A549 treated with CpdA at 1 μM for 4 hours (cell line): Measurements from ENCODE around the gene SLC6A3. TPM values are rescaled to one million over a fixed set of nuclear protein-coding genes. Genes with fewer than 3 reads are reported as not detected.

Experiments used
- total RNA-seq: library from RNA; stranded (reverse); fragments of 200-300 nt; extraction: Qiagen RNA extraction; gene quantifications from 5 replicates; pipeline ENCODE4 v1.2.3, GENCODE V29; 2022; ENCODE audit warnings: low read depth

Gene SLC6A3
- 0.05 to 0.14 TPM (median 0.08 TPM) in 5 replicates for total RNA-seq

GRCh38 chr5:1445313-1445688 lies at the start of gene SLC6A3:
SLC6A3 (minus strand) TSS chr5:1445440; CDS start chr5:1443197, 2,243 bp downstream.

GRCh38 chr5:1344975-1345838 lies 100.0 kb downstream of the SLC6A3 start, which contains the start of gene CLPTM1L:
CLPTM1L (minus strand) TSS chr5:1345099; CDS start chr5:1344841, 258 bp downstream.

Other genes with a start within 250 kb of the SLC6A3 start
- 0.02 TPM in 1 of 5 replicates, not detected in the others for gene SLC6A19, start 243.8 kb downstream of the SLC6A3 start, total RNA-seq
- gene SLC6A18, start 220.1 kb downstream of the SLC6A3 start, total RNA-seq = not detected in 5 replicates
- 2.2 to 3.5 TPM (median 2.9 TPM) in 5 replicates for gene TERT, start 150.4 kb downstream of the SLC6A3 start, total RNA-seq
- gene CLPTM1L, start 100.3 kb downstream of the SLC6A3 start, total RNA-seq = 161 to 184 TPM (median 163 TPM) in 5 replicates
- gene LPCAT1, start 78.5 kb upstream of the SLC6A3 start, total RNA-seq = 136 to 171 TPM (median 154 TPM) in 5 replicates